K562 (cell line): ENCODE measurements around the gene CSF1. TPM values are rescaled to one million over a fixed set of nuclear protein-coding genes. Genes with fewer than 3 reads are reported as not detected.
A peak's percentile ranks its signal among the peaks of the same experiment; 100 is the strongest.

Source experiments
- ATAC-seq: fragments of 200-7000 bp; cut with Tn5 transposase; 3 replicates; pipeline ENCODE4 v1.9.1; 2020; ENCODE audit warnings: moderate library complexity
- BruUV-seq: library from RNA; stranded (reverse); fragments of 400-500 nt; replicated peaks from 2 replicates; lab custom pipeline; 2021; lab: Mats Ljungman, UMichigan
- CTCF ChIA-PET: fragments of 300-600 bp; formaldehyde crosslinking; extraction: SDS; loops from one replicate; lab custom pipeline; 2021; ENCODE audit warnings: low intra/inter-chr PET ratio; lab: Yijun Ruan, JAX
- POLR2A ChIA-PET: fragments of 300-600, 350-650 bp; sonication (Branson Sonifier 250); formaldehyde crosslinking; extraction: SDS; loops from one replicate; lab custom pipeline; 2021; ENCODE audit warnings: antibody characterized with exemption, inconsistent platforms; lab: Yijun Ruan, JAX
- DNase-seq, 4 experiments: peaks; one replicate each; pipeline versions ENCODE4 v3.0.0 to v3.0.0-alpha.2; 2011 to 2018; ENCODE audit warnings: low spot score in 3 of 4, mixed read lengths in 3 of 4; ENCODE audit errors: extremely low read depth in 1 of 4
- FAIRE-seq: peaks from 2 replicates; lab custom pipeline; 2011; peaks lifted over from hg19 to GRCh38; lab: Jason Lieb, UNC
- H2AFZ ChIP-seq: 2 replicates; pipeline ENCODE4 v1.6.0; 2011; ENCODE audit warnings: low read depth, low read length, control low read depth, inconsistent platforms
- H3K27ac ChIP-seq: fragments of 200-600 bp; 3 replicates; pipeline ENCODE4 v1.8.0; 2011; ENCODE audit warnings: low read depth, mild to moderate bottlenecking, control low read depth, inconsistent platforms, low read length, moderate library complexity, mixed read lengths; ENCODE audit errors: extremely low read depth
- H3K27me3 ChIP-seq, 2 experiments: fragments of 300-600 bp in 1 of 2; 2 replicates in 1 of 2; 3 replicates in 1 of 2; pipeline versions ENCODE4 v1.6.0 to v1.8.0; 2011; ENCODE audit warnings: inconsistent platforms in 2 of 2, low read length in 2 of 2, mild to moderate bottlenecking in 1 of 2, mixed read lengths in 1 of 2, moderate library complexity in 1 of 2; ENCODE audit not compliant: control insufficient read depth in 2 of 2, insufficient read depth in 2 of 2
- H3K36me3 ChIP-seq: fragments of 300-600 bp; 3 replicates; pipeline ENCODE4 v1.8.0; 2011; ENCODE audit warnings: mild to moderate bottlenecking, low read length, inconsistent platforms; ENCODE audit not compliant: control insufficient read depth, insufficient read depth
- H3K4me1 ChIP-seq, 2 experiments: fragments of 200-600 bp in 1 of 2; replicated peaks in 1 of 2; 2 replicates in 1 of 2; 3 replicates in 1 of 2; pipeline versions ENCODE4 v1.5.1 to v1.8.0; 2011; ENCODE audit warnings: inconsistent platforms in 2 of 2, low read length in 2 of 2, mild to moderate bottlenecking in 1 of 2, mixed read lengths in 1 of 2, moderate library complexity in 1 of 2; ENCODE audit not compliant: control insufficient read depth in 2 of 2, insufficient read depth in 2 of 2
- H3K4me2 ChIP-seq: 2 replicates; pipeline ENCODE4 v1.6.1; 2011; ENCODE audit warnings: low read length, control low read depth, inconsistent platforms, mixed read lengths; ENCODE audit not compliant: insufficient read depth
- H3K4me3 ChIP-seq: fragments of 200-600 bp; sonication (generic), shearing (Covaris generic); 2 replicates; pipeline ENCODE4 v1.5.1; 2016; ENCODE audit warnings: control low read depth, inconsistent platforms
- H3K79me2 ChIP-seq: fragments of 200-600 bp; 3 replicates; pipeline ENCODE4 v1.8.0; 2011; ENCODE audit warnings: low read length, inconsistent platforms; ENCODE audit not compliant: control insufficient read depth, insufficient read depth
- H3K9ac ChIP-seq, 2 experiments: 2 replicates each; pipeline versions ENCODE4 v1.6.0 to v1.6.1; 2011; ENCODE audit warnings: low read depth in 2 of 2, low read length in 2 of 2, control low read depth in 1 of 2, inconsistent platforms in 1 of 2, mild to moderate bottlenecking in 1 of 2, mixed read lengths in 1 of 2; ENCODE audit not compliant: insufficient read depth in 1 of 2
- H3K9me1 ChIP-seq: one replicate; pipeline ENCODE4 v1.6.0; 2011; ENCODE audit warnings: inconsistent platforms, mild to moderate bottlenecking, low read length, moderate library complexity; ENCODE audit not compliant: control insufficient read depth, insufficient read depth
- H3K9me3 ChIP-seq: replicated peaks from 2 replicates; pipeline ENCODE4 v1.5.1; 2011; ENCODE audit warnings: low read depth, low read length, inconsistent platforms; ENCODE audit not compliant: control insufficient read depth, insufficient read depth
- H4K20me1 ChIP-seq: replicated peaks from 2 replicates; pipeline ENCODE4 v1.6.1; 2011; ENCODE audit warnings: low read length, inconsistent platforms, mixed read lengths; ENCODE audit not compliant: control insufficient read depth, insufficient read depth
- ATF7 ChIP-seq: fragments of 450-650 bp; IDR thresholded peaks from 2 replicates; pipeline ENCODE4 v1.7.1; 2014; ENCODE audit warnings: mild to moderate bottlenecking, moderate library complexity
- BRCA1 ChIP-seq, 2 experiments: fragments of 450-650 bp in 1 of 2; sonication (generic) in 1 of 2; formaldehyde crosslinking in 1 of 2; IDR thresholded peaks; 2 replicates each; pipeline versions ENCODE4 v1.5.0 to v1.6.1; 2017 to 2020; ENCODE audit warnings: mild to moderate bottlenecking in 1 of 2, missing genetic modification reagents in 1 of 2
- IFI16 ChIP-seq: fragments of 250-450 bp; sonication (Bioruptor Pico); IDR thresholded peaks from 2 replicates; pipeline ENCODE4 v2.1.2; 2022; ENCODE audit warnings: mild to moderate bottlenecking, inconsistent platforms
- POU5F1 ChIP-seq: fragments of 150-350 bp; IDR thresholded peaks from 2 replicates; pipeline ENCODE4 v1.6.1; 2014; ENCODE audit warnings: borderline replicate concordance, low read length, low read depth, mild to moderate bottlenecking; ENCODE audit not compliant: partially characterized antibody
- ZBTB12 ChIP-seq: fragments of 250-450 bp; sonication (Bioruptor Pico); IDR thresholded peaks from 2 replicates; pipeline ENCODE4 v1.4.0; 2020
- WGBS: fragments of 100-300 bp; shearing (Covaris generic); methylation state at CpG from one replicate; pipeline ENCODE4 v1.1.6; 2016; ENCODE audit warnings: low coverage, mixed read lengths; ENCODE audit not compliant: insufficient coverage; ENCODE audit errors: missing lambda C conversion rate; 5-methylcytosine and 5-hydroxymethylcytosine counted together
- in situ Hi-C: fragments of 300-500 bp; cut with MboI; formaldehyde crosslinking; loops from 4 replicates; pipeline ENCODE4 v1.15.0; 2018; ENCODE audit warnings: inconsistent platforms, mixed read lengths
- intact Hi-C: fragments of 100-400 bp; cut with micrococcal nuclease; formaldehyde crosslinking; loops from 2 replicates; pipeline ENCODE4 v1.14.2; 2022
- polyA plus RNA-seq, 8 experiments: library from polyadenylated mRNA; depleted of rRNA in 4 of 8; stranded (reverse) in 5 of 8; unstranded in 3 of 8; fragments of >200 nt; fragmentation: Nextera tagmentation in 2 of 8; fragmentation: Illumina TruSeq in 1 of 8; extraction: Ambion mirVana in 2 of 8; extraction: Trizol in 1 of 8; gene quantifications; 2 replicates each; pipeline versions ENCODE4 v1.2.1 to v1.2.3, GENCODE V29; 2011 to 2014; ENCODE audit warnings: inconsistent platforms in 1 of 8, missing spikeins in 1 of 8
- total RNA-seq, 7 experiments: library from RNA; depleted of rRNA in 6 of 7; stranded (reverse); fragments of >200 nt in 6 of 7; fragmentation: Illumina TruSeq in 2 of 7; extraction: Trizol in 2 of 7; gene quantifications; 2 replicates each; pipeline versions ENCODE4 v1.2.1 to v1.2.3, GENCODE V29; 2011 to 2021; ENCODE audit warnings: low replicate concordance in 1 of 7

The CSF1 gene
- total and polyA plus RNA-seq, 9 of the 15 experiments (the other 6 are each of a cell fraction or from before 2014, with no cell fraction given), result 0.18 to 11.8 (median 2.8) TPM

- H3K4me1 ChIP-seq, result peaks cover 15 to 43% of the 10 kb centered on the region in 2 experiments; a peak in 4 of 5 replicates
- ChIA-PET CTCF (no interaction called here), POLR2A (interaction anchor here (0.5 to 1.5 kb wide), 4 partner anchors 9 to 31 kb away, joined by 3 read pairs; no protein-coding TSS in a partner anchor)
- DNase-seq (no peak), FAIRE-seq (no peak), ATAC-seq (no peak)
- no peak overlapping the region for H3K4me3 ChIP-seq
- TF ChIP-seq POU5F1 (no peak), BRCA1 (IDR thresholded peaks at IDR 0.05) (no peak), BRCA1 (CRISPR knock-in tag; IDR thresholded peaks at IDR 0.05) (0 out of 2 replicates have a peak, but pooled peaks have one; percentile 16), ATF7 (no peak), IFI16 (no peak), ZBTB12 (CRISPR knock-in tag) (no peak)
- peaks cover 3% of the 10 kb centered on the region; the same call in 1 of the 2 replicates for H3K9me3 ChIP-seq
- no TSS peak for BruUV-seq
- no peaks in the 10 kb centered on the region for H4K20me1 ChIP-seq
- H3K36me3 ChIP-seq, result peaks cover 55% of the 10 kb centered on the region; the same call in 2 of the 3 replicates
- no peaks in the 10 kb centered on the region for H3K9me1 ChIP-seq
- no peaks in the 10 kb centered on the region for H3K79me2 ChIP-seq
- no peaks in the 10 kb centered on the region for H3K27me3 ChIP-seq
- 71% methylated on average over 6 of the region's 7 CpGs for WGBS
- in situ Hi-C loops, result no loop called here
- no peak overlapping the region for H3K27ac ChIP-seq
- no peak overlapping the region for H3K9ac ChIP-seq
- intact Hi-C loops, result no loop called here
- H3K4me2 ChIP-seq, result no peak overlapping the region
- no peak overlapping the region for H2AFZ ChIP-seq
Measured at GRCh38 chr1:109927356-109927755, 16.7 kb downstream of the CSF1 start.
